GM12874 (cell line): ENCODE measurements around the gene NCOA4.

Experiments used
- TF ChIP-seq, protein P1 (sequence below): IDR thresholded peaks from 2 replicates; pipeline ENCODE4 v1.5.1; 2011; ENCODE audit warnings: low read depth, mild to moderate bottlenecking, control low read depth, low read length, moderate library complexity; ENCODE audit not compliant: insufficient read depth

Gene NCOA4

DNA sequence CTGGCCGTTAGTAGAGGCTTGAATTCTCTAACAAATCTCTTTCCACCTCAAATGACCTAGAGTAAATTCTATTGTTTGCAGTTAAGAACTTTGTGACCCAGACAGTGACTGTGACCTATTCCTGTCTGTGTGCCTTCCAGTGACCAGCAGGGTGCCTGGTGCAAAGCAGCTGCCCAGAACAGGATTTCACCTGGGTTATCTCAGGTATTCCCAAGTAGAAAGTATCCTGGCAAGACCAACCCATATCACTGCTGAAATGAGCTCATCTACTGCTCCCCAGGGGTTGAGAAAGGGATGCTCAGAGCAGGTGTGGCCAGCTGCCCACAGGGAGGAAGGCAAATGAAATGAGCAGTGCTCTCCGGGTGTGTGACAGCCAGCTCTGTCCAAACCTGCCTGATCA, 17.7 kb upstream of the NCOA4 start:
- TF ChIP-seq, protein P1, sequence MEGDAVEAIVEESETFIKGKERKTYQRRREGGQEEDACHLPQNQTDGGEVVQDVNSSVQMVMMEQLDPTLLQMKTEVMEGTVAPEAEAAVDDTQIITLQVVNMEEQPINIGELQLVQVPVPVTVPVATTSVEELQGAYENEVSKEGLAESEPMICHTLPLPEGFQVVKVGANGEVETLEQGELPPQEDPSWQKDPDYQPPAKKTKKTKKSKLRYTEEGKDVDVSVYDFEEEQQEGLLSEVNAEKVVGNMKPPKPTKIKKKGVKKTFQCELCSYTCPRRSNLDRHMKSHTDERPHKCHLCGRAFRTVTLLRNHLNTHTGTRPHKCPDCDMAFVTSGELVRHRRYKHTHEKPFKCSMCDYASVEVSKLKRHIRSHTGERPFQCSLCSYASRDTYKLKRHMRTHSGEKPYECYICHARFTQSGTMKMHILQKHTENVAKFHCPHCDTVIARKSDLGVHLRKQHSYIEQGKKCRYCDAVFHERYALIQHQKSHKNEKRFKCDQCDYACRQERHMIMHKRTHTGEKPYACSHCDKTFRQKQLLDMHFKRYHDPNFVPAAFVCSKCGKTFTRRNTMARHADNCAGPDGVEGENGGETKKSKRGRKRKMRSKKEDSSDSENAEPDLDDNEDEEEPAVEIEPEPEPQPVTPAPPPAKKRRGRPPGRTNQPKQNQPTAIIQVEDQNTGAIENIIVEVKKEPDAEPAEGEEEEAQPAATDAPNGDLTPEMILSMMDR, result no peak

DNA sequence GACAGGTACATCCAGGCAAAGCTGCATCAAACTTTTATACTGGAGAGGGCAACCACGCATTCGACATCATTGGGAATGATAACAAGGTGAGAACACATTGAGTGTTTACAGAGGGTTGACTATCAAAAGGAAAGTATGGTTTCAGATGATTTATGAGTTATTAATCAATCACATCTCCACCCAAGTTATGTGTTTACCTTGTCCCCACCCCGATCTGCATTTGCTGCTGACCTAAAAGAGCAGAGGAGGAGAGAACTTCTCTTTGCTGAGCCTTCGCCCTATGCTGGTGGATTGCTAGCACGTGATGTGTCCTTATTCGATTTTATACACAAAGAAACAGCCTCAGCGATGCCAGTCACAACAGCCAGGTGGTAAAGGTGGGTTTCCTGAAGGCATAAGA, 15.8 kb upstream of the NCOA4 start, which contains the start of gene MSMB:
Gene MSMB (minus strand): TSS at position 9 of the 400 bp plus-strand sequence. CDS start 32 bp downstream, outside the sequence.
- TF ChIP-seq, protein P1, result no peak

DNA sequence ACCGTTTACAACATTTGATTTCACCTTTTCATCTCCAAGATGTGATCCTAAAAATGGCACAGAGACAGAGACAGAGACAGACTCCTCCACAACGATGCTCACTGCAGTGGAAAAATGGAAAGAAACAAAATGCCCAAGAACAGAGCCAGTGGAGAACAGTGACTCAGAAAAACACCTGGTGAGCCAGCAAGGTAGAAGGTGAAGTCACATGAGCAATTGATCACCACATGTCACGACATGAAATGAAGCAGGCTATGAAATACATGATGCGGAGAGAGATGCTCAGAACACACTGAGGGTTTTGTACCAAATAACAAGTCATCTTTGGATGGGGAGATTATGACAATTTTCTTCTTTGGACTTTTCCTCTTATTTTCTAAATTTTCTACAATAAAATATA, 12.1 kb upstream of the NCOA4 start:
- TF ChIP-seq, protein P1, result no peak

DNA sequence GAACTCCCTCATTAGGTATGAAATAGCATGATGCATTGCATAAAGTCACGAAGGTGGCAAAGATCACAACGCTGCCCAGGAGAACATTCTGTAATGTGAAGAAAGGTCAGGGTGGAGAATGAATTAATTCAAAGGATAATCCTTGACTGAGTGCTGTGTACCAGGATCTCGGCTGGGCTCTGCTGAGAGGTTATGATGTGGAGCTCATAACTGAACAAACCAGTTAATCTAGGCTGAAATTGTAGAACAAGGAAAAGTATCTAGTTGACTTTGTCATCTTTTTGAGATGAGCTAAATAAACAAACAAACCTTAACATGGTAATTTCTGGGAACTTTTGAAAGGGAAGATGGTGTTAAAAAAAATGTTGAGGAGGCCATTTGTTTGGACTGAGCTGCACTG, 9.6 kb upstream of the NCOA4 start:
- TF ChIP-seq, protein P1, result no peak

DNA sequence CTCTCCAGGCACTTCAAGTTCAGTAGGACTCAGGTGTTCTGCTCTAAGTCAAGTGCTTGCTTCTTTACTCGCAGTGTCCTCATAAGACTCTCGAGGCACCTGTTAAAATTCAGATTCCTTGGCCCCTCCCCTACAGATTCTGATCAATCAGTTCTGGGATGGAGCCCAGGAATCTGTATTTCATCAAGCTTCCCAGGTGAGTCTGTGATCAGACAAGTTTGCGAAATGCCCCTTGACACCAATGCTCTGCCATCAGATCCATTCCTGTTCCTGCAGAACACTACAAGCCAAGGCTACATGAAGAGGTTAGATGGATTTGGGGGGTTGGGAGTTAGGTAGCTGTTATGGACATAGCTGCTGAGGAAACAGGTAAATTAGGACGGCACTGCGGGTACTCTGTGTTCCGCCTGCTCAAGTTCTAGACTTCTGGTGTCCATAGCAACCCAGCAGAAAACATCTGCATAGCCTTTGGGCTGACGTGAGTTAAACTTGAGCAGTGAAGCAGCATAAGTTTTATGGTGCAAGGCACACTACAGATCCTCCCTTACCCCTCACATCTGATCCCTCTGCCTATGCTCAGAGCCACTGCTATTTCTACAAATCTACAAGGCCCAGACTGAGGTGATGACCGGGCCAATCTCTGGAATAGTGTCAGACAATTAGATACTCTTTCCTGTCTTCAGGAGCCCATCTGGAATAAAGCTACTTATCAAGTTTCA, 6.8 kb upstream of the NCOA4 start:
- TF ChIP-seq, protein P1, result no peak

DNA sequence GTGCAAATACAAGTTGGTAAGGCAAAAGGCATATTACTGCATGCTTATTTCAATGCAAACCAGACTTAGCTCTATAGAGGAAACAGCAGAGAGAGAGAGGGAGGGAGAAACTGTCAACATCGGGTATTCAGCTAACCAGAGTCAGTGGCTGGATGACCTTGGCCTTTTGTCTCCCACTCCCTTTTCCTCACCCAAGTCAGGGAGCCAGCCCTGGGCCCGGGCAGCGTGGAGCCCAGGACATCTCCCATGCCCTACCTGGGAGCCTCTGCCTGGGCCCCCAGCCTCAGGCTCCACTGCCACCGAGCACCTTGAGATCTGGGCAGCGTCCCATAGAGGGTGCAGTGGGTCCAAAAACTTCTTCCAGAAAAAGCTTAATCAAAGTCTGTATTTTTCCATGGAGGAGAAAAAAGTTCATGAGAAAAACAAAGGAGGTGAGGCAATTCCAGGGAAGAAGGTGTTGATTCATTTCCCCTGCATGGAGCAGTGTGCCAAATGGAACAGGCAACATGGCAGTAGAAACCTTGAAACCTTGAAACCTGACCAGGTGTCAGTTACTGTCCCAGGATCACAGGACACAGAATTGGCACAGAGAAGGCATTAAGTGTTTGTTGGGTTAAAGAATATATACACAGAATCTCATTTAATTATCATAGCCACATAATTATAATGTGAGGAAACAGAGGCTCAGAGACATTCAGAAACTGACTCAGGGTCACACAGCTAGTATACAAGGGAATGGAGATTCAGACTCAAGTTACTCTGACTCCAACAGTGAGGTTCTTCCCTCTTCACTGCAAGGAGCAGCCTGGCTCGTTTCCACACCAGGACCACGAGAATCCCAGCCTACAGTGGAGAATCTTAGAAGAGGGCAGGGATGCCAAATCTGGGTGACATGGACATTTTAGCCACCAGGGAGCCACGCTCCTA, 5.8 kb upstream of the NCOA4 start:
- TF ChIP-seq, protein P1, result no peak

DNA sequence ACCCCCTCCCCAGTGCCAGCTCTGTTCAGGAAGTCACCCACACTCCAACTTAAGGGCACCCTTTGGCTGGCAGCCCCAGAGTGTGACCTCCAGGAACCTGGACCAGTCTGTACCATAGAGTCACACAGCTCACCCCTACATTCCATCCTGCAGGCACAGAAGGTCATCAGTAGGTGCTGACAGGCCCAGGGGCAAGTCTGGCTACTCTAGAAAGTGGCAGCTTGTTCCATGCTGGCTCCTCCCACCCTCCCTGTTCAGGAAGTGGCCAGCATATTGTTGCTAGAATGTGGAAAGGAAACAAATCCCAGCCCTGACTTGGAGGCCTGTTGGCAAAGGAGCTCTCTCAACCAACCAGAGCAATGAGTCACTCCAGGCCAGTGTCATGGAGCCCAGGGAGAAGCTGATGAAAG, 3.2 kb upstream of the NCOA4 start:
- TF ChIP-seq, protein P1, result no peak
